NB4 (cell line): ENCODE measurements around the gene ME2.

Experiments used
- CTCF ChIP-seq: IDR thresholded peaks from one replicate; pipeline ENCODE4 v1.5.1; 2012; ENCODE audit warnings: low read depth, low read length
- MAX ChIP-seq: IDR thresholded peaks from 2 replicates; pipeline ENCODE4 v1.6.1; 2011; ENCODE audit warnings: low read depth, low read length
- MYC ChIP-seq: IDR thresholded peaks from 2 replicates; pipeline ENCODE4 v1.6.1; 2011; ENCODE audit warnings: low read depth, low read length
- POLR2A ChIP-seq: IDR thresholded peaks from 2 replicates; pipeline ENCODE4 v1.6.1; 2011; ENCODE audit warnings: mild to moderate bottlenecking; ENCODE audit not compliant: insufficient read length; ENCODE audit errors: extremely low read depth

- no peak for TF ChIP-seq POLR2A
- TF ChIP-seq CTCF: no peak
- no peak for TF ChIP-seq MYC
- no peak for TF ChIP-seq MAX
These were observed 49.3 kb upstream of the ME2 start for GRCh38 chr18:50829644-50830043.
